NCI-H345 treated with DMSO at 0.1 percent for 48 hours (cell line): ENCODE data around the gene PRKN.

Source experiments
- DNase-seq: peaks from one replicate; lab custom pipeline; 2025; ENCODE audit not compliant: unreplicated experiment; lab: John Stamatoyannopoulos, UW

Gene PRKN

GRCh38 chr6:161376367-161376766, 1351.2 kb downstream of the PRKN start:
- DNase-seq = no peak

- DNase-seq = peak; percentile 20
Measured at GRCh38 chr6:161374971-161375873, 1352.3 kb downstream of the PRKN start.

GRCh38 chr6:161373905-161374451, 1353.6 kb downstream of the PRKN start:
- DNase-seq = peak; percentile 40

- no peak for DNase-seq
Measured at GRCh38 chr6:161372422-161372793, 1355.2 kb downstream of the PRKN start.

GRCh38 chr6:161370880-161371279, 1356.7 kb downstream of the PRKN start:
- DNase-seq = peak; percentile 76

- no peak for DNase-seq
Measured at GRCh38 chr6:161369339-161369738, 1358.2 kb downstream of the PRKN start.

- no peak for DNase-seq
Measured at GRCh38 chr6:161368514-161368913, 1359.1 kb downstream of the PRKN start.

GRCh38 chr6:161367472-161367871, 1360.1 kb downstream of the PRKN start:
- no peak for DNase-seq

GRCh38 chr6:161366301-161366923, 1361.2 kb downstream of the PRKN start:
- DNase-seq = no peak

- no peak for DNase-seq
Measured at GRCh38 chr6:161365633-161366032, 1361.9 kb downstream of the PRKN start.

GRCh38 chr6:161363286-161363685, 1364.3 kb downstream of the PRKN start:
- DNase-seq = no peak

- no peak for DNase-seq
Measured at GRCh38 chr6:161362266-161362665, 1365.3 kb downstream of the PRKN start.

GRCh38 chr6:161361529-161361928, 1366.0 kb downstream of the PRKN start:
- no peak for DNase-seq

GRCh38 chr6:161360520-161360919, 1367.0 kb downstream of the PRKN start:
- DNase-seq = no peak

- DNase-seq = no peak
Measured at GRCh38 chr6:161359618-161359945, 1368.0 kb downstream of the PRKN start.

- DNase-seq = no peak
Measured at GRCh38 chr6:161356167-161356854, 1371.3 kb downstream of the PRKN start.

GRCh38 chr6:161355696-161356095, 1371.9 kb downstream of the PRKN start:
- no peak for DNase-seq

GRCh38 chr6:161354956-161355355, 1372.6 kb downstream of the PRKN start:
- no peak for DNase-seq

GRCh38 chr6:161354276-161354840, 1373.2 kb downstream of the PRKN start:
- no peak for DNase-seq

GRCh38 chr6:161353208-161353613, 1374.4 kb downstream of the PRKN start:
- peak; percentile 2 for DNase-seq

- no peak for DNase-seq
Measured at GRCh38 chr6:161351858-161352257, 1375.7 kb downstream of the PRKN start.
